ENCODE measurements around the gene GFER.
"Not testable (repeated sequence)": the region's sequence is repeated elsewhere in the genome, so short reads cannot be mapped to it uniquely, and the experiment has no call there.

The GFER gene

GRCh38 chr16:1957434-1958142 lies 26.4 kb upstream of the GFER start:
- DNase-seq (ENCODE audit: low read depth): not testable (repeated sequence)

- DNase-seq (ENCODE audit: low read depth): not testable (repeated sequence)
Measured at GRCh38 chr16:1958143-1958491, 25.9 kb upstream of the GFER start.

GRCh38 chr16:1958715-1959268 lies 25.2 kb upstream of the GFER start:
- DNase-seq (ENCODE audit: low read depth): no peak

- DNase-seq (ENCODE audit: low read depth): peak; percentile 43
Measured at GRCh38 chr16:1959269-1960039, 24.5 kb upstream of the GFER start, which contains the start of gene NDUFB10. TSS of gene NDUFB10 (plus strand) at chr16:1959538. CDS start at chr16:1959625, 87 bp downstream.

GRCh38 chr16:1960665-1961630 lies 23.0 kb upstream of the GFER start:
- DNase-seq (ENCODE audit: low read depth): peak; percentile 46

GRCh38 chr16:1961651-1962067 lies 22.3 kb upstream of the GFER start:
- DNase-seq (ENCODE audit: low read depth): no peak

- not testable (repeated sequence) for DNase-seq (ENCODE audit: low read depth)
Measured at GRCh38 chr16:1962161-1963153, 21.5 kb upstream of the GFER start.

GRCh38 chr16:1963806-1964505 lies 20.0 kb upstream of the GFER start:
- DNase-seq (ENCODE audit: low read depth): no peak

- DNase-seq (ENCODE audit: low read depth): peak; percentile 83
Measured at GRCh38 chr16:1964506-1965395, 19.2 kb upstream of the GFER start, which contains the start of gene RPS2. TSS of gene RPS2 (minus strand) at chr16:1964826. CDS start at chr16:1964625, 201 bp downstream.

GRCh38 chr16:1965396-1966001 lies 18.5 kb upstream of the GFER start:
- no peak for DNase-seq (ENCODE audit: low read depth)

- DNase-seq (ENCODE audit: low read depth): no peak
Measured at GRCh38 chr16:1966460-1966859, 17.5 kb upstream of the GFER start, which contains the start of gene RNF151. TSS of gene RNF151 (plus strand) at chr16:1966856. CDS start at chr16:1966882, 26 bp downstream.

- no peak for DNase-seq (ENCODE audit: low read depth)
Measured at GRCh38 chr16:1968146-1968953, 15.6 kb upstream of the GFER start.

GRCh38 chr16:1971796-1972489 lies 12.1 kb upstream of the GFER start, which contains the start of gene TBL3:
TSS of gene TBL3 (plus strand) at chr16:1972053. CDS start at chr16:1972165, 112 bp downstream.
- peak; percentile 67 for DNase-seq (ENCODE audit: low read depth)

- no peak for DNase-seq (ENCODE audit: low read depth)
Measured at GRCh38 chr16:1972490-1972877, 11.5 kb upstream of the GFER start.

GRCh38 chr16:1973461-1974156 lies 10.4 kb upstream of the GFER start:
- no peak for DNase-seq (ENCODE audit: low read depth)
